GM12892 (cell line): ENCODE measurements around the gene GPC2.

Experiments used
- POLR2A ChIP-seq: IDR thresholded peaks from 2 replicates; pipeline ENCODE4 v1.6.1; 2011; ENCODE audit warnings: low read depth, low read length, control low read depth
- POLR2AphosphoS5 ChIP-seq: IDR thresholded peaks from 2 replicates; pipeline ENCODE4 v1.6.1; 2011; ENCODE audit warnings: low read depth, low read length, control low read depth

DNA sequence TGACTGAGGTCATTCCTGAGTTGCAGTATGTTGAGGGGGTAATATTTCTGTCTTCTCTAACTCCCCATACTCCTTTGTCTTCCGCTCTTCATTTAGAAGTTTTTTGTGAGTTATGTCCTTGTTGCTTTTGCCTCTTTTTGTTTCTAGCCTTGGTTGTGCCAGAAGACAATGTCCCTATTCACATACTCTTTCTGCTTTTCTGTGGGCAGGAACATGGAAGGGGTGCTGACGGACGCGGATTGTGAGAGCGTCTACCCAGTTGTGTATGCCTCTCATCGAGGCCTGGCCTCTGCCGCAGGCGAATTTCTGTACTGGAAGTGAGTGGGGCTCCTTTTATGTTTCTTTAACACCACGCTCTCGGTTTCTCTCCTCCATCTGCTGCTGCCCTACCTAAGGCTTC lies 21.1 kb upstream of the GPC2 start:
- no peak for TF ChIP-seq POLR2A
- TF ChIP-seq POLR2AphosphoS5: no peak
